Measurements from ENCODE around the gene LZTS2. TPM values are rescaled to one million over a fixed set of nuclear protein-coding genes. Genes with fewer than 3 reads are reported as not detected.

LZTS2 gene
- total and polyA plus RNA-seq, 10 of the 15 experiments (the other 5 are each of a cell fraction or from before 2014, with no cell fraction given): 0.08 to 13.4 (median 7.2) TPM

DNA sequence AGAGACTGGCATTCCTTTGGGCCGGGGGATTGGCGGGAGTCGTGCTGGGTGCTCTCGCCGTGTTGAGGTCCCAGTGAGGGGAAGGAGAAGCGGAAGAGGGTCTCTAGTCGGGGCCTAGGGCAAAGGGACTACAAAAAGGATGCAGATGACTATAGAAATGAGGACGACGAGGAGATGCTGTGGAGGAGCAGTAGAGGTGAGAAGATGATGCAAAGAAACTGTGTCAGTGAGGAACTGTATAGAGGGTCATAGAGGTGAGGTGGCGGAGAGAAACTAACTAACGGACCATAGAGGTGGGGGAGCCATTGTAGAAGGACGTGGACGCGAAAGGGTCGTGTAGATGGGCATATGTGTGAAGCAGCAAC is 11.9 kb upstream of the LZTS2 start (continued):
- TF ChIP-seq MLLT1 (IDR thresholded peaks at IDR 0.05) (0 out of 2 replicates have a peak, but pooled peaks have one; percentile 26), NR2F1 (conservative IDR thresholded peaks at IDR 0.05) (no peak), IKZF1 (conservative IDR thresholded peaks at IDR 0.05) (no peak), FOXK2 (IDR thresholded peaks at IDR 0.05) (no peak), TARDBP (IDR thresholded peaks at IDR 0.05; ENCODE audit: borderline replicate concordance) (no peak), MTA2 (IDR thresholded peaks at IDR 0.05; ENCODE audit: low read depth) (peak; percentile 51), SPI1 (IDR thresholded peaks at IDR 0.05; ENCODE audit: borderline replicate concordance, insufficient read depth, low read depth, low read length) (no peak; the same call in 1 of the 2 replicates), SMAD5 (IDR thresholded peaks at IDR 0.05; ENCODE audit: low read depth) (no peak), ATF3 (IDR thresholded peaks at IDR 0.05; ENCODE audit: borderline replicate concordance, extremely low read depth, low read depth, low read length) (no peak), PAX5 (IDR thresholded peaks at IDR 0.05; ENCODE audit: borderline replicate concordance, low read depth, low read length) (no peak), RB1 (IDR thresholded peaks at IDR 0.05; ENCODE audit: borderline replicate concordance) (no peak), DPF2 (IDR thresholded peaks at IDR 0.05) (no peak), BRCA1 (IDR thresholded peaks at IDR 0.05; ENCODE audit: low read depth, low read length) (no peak), GABPA (IDR thresholded peaks at IDR 0.05; ENCODE audit: low read depth) (peak; percentile 81; the same call in 1 of the 2 replicates), ZNF384 (IDR thresholded peaks at IDR 0.05; ENCODE audit: borderline replicate concordance, low read depth, low read length) (no peak)
- TF ChIP-seq, protein P1, sequence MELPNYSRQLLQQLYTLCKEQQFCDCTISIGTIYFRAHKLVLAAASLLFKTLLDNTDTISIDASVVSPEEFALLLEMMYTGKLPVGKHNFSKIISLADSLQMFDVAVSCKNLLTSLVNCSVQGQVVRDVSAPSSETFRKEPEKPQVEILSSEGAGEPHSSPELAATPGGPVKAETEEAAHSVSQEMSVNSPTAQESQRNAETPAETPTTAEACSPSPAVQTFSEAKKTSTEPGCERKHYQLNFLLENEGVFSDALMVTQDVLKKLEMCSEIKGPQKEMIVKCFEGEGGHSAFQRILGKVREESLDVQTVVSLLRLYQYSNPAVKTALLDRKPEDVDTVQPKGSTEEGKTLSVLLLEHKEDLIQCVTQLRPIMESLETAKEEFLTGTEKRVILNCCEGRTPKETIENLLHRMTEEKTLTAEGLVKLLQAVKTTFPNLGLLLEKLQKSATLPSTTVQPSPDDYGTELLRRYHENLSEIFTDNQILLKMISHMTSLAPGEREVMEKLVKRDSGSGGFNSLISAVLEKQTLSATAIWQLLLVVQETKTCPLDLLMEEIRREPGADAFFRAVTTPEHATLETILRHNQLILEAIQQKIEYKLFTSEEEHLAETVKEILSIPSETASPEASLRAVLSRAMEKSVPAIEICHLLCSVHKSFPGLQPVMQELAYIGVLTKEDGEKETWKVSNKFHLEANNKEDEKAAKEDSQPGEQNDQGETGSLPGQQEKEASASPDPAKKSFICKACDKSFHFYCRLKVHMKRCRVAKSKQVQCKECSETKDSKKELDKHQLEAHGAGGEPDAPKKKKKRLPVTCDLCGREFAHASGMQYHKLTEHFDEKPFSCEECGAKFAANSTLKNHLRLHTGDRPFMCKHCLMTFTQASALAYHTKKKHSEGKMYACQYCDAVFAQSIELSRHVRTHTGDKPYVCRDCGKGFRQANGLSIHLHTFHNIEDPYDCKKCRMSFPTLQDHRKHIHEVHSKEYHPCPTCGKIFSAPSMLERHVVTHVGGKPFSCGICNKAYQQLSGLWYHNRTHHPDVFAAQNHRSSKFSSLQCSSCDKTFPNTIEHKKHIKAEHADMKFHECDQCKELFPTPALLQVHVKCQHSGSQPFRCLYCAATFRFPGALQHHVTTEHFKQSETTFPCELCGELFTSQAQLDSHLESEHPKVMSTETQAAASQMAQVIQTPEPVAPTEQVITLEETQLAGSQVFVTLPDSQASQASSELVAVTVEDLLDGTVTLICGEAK (IDR thresholded peaks at IDR 0.05; ENCODE audit: borderline replicate concordance): no peak
- TF ChIP-seq, protein P2, sequence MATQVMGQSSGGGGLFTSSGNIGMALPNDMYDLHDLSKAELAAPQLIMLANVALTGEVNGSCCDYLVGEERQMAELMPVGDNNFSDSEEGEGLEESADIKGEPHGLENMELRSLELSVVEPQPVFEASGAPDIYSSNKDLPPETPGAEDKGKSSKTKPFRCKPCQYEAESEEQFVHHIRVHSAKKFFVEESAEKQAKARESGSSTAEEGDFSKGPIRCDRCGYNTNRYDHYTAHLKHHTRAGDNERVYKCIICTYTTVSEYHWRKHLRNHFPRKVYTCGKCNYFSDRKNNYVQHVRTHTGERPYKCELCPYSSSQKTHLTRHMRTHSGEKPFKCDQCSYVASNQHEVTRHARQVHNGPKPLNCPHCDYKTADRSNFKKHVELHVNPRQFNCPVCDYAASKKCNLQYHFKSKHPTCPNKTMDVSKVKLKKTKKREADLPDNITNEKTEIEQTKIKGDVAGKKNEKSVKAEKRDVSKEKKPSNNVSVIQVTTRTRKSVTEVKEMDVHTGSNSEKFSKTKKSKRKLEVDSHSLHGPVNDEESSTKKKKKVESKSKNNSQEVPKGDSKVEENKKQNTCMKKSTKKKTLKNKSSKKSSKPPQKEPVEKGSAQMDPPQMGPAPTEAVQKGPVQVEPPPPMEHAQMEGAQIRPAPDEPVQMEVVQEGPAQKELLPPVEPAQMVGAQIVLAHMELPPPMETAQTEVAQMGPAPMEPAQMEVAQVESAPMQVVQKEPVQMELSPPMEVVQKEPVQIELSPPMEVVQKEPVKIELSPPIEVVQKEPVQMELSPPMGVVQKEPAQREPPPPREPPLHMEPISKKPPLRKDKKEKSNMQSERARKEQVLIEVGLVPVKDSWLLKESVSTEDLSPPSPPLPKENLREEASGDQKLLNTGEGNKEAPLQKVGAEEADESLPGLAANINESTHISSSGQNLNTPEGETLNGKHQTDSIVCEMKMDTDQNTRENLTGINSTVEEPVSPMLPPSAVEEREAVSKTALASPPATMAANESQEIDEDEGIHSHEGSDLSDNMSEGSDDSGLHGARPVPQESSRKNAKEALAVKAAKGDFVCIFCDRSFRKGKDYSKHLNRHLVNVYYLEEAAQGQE (IDR thresholded peaks at IDR 0.05; ENCODE audit: low read depth, low read length): no peak
- TF ChIP-seq, protein P3, sequence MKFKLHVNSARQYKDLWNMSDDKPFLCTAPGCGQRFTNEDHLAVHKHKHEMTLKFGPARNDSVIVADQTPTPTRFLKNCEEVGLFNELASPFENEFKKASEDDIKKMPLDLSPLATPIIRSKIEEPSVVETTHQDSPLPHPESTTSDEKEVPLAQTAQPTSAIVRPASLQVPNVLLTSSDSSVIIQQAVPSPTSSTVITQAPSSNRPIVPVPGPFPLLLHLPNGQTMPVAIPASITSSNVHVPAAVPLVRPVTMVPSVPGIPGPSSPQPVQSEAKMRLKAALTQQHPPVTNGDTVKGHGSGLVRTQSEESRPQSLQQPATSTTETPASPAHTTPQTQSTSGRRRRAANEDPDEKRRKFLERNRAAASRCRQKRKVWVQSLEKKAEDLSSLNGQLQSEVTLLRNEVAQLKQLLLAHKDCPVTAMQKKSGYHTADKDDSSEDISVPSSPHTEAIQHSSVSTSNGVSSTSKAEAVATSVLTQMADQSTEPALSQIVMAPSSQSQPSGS (IDR thresholded peaks at IDR 0.05; ENCODE audit: low read length): no peak
- TF ChIP-seq, protein P4, sequence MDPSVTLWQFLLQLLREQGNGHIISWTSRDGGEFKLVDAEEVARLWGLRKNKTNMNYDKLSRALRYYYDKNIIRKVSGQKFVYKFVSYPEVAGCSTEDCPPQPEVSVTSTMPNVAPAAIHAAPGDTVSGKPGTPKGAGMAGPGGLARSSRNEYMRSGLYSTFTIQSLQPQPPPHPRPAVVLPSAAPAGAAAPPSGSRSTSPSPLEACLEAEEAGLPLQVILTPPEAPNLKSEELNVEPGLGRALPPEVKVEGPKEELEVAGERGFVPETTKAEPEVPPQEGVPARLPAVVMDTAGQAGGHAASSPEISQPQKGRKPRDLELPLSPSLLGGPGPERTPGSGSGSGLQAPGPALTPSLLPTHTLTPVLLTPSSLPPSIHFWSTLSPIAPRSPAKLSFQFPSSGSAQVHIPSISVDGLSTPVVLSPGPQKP (IDR thresholded peaks at IDR 0.05; ENCODE audit: low read depth, low read length): no peak
